M059J (cell line): ENCODE results near the gene IFI27L1. TPM values are rescaled to one million over a fixed set of nuclear protein-coding genes. Genes with fewer than 3 reads are reported as not detected.

Experiments used
- DNase-seq: peaks from one replicate; pipeline ENCODE4 v3.0.0-alpha.2; 2012; ENCODE audit warnings: low read depth
- total RNA-seq: library from RNA; depleted of rRNA; stranded (reverse); fragments of >200 nt; shearing (Covaris generic); gene quantifications from 2 replicates; pipeline ENCODE4 v1.2.3, GENCODE V29; 2014; rRNA removed

IFI27L1 gene
- total RNA-seq, 1 experiment from 2014 or later, result 18.7 TPM

DNA sequence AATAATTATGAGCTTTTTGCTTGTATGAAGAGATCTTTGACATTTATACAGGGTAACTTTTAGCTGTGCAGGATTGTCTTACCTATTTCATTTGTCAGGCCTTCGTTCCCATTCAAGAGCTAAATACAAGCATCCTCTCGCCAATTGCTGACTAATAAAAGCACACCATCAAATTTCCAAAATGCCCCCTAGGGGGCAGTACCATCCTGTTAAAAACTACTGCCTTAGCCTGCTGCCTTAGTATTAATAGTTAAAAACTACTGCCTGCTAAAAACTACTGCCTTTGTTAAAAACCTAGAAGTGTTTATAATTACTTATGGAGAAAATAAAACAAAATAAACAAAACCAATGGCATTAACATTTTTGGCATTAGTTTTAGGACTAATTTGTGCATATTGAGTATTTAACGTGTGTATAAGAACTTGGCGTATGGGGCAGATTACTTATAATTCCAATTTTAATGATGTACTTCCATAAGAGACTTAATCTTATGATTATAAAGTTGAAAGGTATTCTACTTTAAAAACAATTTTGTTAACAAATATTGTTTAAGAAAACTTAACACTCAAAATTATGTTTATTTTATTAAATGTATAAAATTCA is 51.3 kb downstream of the IFI27L1 start:
- peak; percentile 61 for DNase-seq

DNA sequence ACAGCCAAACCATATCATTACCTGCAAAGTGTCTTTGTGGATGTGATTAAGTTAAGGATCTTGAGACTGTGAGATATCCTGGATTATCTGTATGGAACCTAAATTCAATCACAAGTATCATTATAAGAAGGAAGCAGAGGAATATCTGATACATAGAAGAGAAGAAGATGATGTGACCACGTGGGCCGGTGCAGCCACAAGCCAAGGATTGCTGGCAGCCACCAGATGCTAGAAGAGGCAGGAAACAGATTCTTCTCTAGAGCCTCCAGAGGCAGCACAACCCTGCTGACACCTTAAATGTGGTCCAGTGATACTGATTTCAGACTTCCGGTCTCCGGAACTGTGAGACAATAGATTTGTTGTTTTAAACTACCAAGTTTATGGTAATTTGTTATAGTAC is 54.4 kb downstream of the IFI27L1 start:
- no peak for DNase-seq

DNA sequence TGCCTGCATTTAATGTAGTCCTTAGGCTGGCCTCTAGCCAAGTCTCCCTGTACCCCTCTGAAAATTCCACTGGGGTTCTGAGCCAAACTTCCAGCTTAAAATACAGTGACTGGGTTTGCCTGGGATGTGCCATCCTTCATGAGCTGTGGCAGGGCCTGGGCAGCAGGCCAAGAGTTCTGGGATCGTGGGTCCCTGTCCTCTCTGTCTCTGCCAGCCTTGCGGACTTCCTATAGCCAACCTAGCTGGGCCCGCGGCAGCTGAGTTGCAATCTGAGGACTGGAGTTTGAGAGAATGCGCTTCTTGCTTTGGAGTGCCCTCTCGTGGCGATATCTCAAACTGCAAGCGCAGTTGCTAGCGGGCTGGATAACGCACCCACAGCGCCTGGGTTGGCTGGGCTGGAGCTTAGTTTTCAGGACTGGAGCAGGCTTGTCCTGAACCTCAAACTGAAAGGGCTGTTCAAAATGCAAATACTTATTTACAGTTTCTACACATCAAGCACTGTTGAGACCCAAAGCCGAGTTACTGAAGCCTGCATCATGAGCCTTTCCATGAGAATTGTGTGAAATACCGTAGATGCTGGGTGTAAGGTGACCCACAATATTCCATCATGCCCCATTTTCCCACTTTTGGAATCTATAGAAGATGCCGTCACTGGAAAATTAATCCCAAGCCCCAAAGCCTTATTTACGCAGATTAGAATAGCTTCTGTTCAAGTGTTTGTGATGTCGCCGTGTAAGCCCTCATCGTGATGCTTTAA is 55.6 kb downstream of the IFI27L1 start:
- DNase-seq, result peak; percentile 72

DNA sequence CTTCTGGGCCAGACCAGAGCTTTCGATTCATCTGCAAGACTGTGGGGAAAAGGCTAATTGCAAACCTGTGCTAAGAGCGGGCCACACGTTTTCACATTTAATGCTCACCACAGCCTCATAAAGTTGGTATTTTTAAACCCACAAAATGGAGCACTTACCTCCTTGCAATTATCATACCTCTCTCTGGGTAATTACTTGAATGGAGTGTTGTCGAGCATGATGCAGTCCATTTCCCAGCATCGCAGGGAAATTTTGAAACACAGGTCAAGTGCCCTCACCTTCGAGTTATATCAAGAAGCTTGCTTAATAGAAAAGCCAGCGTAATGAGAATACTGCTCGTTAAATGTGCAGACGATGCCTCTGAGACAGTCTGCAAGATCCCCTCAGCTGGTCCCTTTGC is 57.1 kb downstream of the IFI27L1 start:
- DNase-seq, result no peak

DNA sequence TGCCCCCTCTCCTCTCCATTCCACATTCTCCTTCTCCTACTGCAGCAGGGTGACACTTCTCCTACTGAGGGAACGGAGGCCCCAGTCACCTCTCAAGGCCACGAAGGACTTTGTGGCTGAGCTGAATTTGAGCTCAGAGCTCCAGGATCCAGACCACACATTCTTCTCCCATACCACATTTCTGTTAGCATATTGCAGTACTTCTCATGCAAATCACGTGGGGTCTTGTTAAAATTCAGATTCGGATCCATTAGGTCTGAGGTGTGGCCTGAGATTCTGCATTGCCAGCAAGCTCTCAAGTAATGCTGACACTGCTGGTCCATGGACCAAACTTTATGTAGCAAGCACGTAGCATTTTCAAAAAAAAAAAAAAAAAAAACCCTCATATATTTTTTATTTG is 57.9 kb downstream of the IFI27L1 start:
- no peak for DNase-seq

DNA sequence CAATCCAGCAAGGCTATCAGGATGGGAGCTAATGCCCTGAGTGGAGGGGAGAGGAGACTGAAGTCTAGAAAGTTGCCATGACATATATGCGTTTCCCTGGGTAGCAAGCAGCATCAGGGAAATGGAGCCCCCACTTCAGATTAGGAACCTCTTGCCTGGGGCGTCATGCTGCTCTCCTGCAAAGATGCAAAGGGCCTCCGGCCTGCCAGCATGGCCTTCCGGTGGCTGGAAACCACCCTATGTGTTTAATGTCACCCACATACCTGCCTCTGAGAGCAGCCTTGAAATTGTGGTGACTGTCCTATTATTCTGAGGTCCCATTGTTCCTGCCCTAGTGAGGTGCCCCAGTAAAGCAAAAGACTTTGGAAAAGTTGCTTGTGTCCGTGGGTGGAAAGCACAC is 58.3 kb downstream of the IFI27L1 start:
- no peak for DNase-seq

DNA sequence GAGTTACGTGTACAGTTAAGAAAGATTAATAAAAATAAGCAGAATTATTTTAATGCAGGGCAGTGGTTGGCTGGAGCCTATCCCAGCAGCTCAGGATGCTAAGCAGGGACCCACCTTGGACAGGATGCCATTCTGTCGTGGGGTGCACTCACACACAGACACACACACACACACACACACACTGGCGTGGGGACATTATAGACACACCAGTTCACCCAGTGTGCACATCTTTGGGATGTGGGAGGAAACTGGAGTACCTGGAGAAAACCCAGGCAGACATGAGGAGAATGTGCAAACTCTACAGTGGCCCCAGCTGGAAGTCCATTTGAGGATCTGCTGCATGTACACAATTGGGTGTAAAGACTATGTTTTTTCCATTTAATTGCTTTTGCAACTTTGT is 61.1 kb downstream of the IFI27L1 start:
- no peak for DNase-seq

DNA sequence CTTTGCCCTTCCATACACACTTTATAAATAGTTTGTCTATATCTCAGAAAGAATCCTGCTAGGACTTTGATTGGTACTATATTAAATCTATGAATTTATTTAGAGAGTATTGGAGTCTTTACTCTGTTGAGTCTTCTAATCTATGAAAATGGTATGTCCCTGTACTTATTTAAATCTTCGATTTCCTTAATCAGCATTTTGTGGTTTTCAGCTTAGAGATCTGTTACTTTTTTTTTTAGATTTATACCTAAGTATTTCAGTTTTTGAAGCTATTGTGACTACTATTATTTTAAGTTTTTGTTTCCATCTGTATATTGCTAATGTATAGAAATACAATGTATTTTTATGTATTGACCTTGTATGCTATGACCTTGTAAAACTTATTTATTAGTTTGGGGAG is 61.7 kb downstream of the IFI27L1 start:
- DNase-seq, result no peak

DNA sequence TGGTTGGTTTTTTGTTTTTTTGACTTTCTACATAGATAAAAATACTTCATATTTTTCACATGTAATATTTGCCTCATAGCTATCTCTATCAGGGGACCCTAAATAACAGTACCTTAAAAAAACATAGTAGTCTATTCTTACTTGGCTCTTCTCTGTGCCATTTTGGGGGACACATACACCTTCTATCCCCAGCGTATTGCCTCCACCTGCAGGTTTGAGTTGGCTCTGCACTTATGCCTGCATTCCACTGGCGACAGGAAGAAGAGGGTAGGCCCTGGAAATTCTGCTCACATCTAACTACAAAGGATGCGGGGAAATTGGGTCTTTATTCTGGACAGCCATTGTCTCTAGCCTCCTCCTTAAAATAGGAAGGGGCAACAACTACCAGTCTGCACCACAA is 62.1 kb downstream of the IFI27L1 start:
- DNase-seq, result no peak

DNA sequence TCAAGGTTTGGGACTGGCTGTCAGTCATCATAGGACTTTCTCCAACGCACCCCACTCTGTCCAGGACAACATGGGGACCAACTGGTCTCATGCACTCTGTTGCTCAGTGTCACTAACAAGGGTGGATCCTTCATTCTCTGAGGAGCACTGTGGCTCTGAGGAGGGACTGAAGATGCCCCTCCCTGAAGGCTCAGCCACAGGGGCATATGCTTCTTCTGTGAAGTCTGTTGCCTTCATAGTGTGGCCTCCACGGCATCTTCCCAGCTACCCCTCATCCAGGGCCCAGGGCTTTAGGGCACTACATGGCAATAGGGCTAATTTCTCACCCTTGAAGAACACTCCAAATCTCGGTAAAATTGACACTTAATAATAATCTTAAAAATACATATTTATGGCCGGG is 62.6 kb downstream of the IFI27L1 start:
- no peak for DNase-seq

DNA sequence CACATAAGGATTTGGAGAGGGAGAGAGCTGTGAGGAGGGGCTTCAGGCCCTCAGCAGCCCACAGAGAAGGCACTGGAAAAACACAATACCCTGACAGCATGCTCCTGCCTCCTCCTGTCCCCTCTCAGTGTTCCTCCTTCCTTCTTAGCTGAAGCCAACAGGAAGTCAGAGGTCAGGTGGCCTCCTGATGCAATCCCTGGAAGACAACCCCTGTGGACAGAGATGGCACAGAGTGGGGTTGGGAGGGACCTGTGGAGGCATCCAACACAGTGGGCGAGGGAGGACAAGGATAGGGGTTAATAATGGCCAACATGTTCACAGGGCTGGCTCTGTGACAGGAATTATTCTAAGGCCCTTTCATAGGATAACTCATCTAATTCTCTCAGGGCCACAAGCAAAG is 63.7 kb downstream of the IFI27L1 start:
- no peak for DNase-seq

DNA sequence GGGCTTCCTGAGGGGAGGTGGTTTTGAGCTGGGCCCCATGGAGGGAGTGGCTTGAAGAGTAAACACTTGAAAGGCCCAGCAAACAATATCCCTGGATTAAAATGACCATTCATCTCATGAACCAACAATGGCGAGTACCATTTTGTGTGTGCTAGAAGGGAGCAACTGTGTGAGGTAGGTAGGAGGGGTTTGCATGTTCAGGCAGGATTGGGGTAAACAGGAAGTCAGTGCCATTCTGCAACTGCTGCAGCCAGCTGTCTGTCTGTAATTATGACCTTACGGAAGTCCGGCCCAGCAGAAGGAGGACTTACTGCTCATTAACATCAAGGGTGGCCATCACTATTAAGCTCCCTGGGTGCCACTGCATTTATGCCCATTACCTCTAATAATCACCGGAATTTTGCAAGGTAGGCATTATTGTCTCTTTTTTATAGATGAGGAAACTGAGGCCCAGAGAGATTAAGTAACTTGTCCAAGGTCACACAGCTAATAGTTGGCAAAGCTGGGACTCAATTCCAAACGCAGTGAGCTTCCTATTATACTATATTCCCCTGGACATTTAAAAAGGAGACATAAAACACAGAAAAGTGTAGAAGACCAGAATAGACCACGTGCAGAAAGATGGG is 64.9 kb downstream of the IFI27L1 start:
- no peak for DNase-seq

Other genes with a start within 250 kb of the IFI27L1 start
- gene FAM181A, start 154.0 kb upstream of the IFI27L1 start, total RNA-seq, result not detected in 2 replicates
- not detected in 2 replicates for gene ASB2, start 104.7 kb upstream of the IFI27L1 start, total RNA-seq
- not detected in 2 replicates for gene CCDC197, start 84.0 kb upstream of the IFI27L1 start, total RNA-seq
- gene OTUB2, start 55.0 kb upstream of the IFI27L1 start, total RNA-seq, result 0.57 and 0.91 TPM in 2 replicates
- 98.8 and 137 TPM in 2 replicates for gene DDX24, start 108 bp upstream of the IFI27L1 start, total RNA-seq
- gene IFI27, start 29.4 kb downstream of the IFI27L1 start, total RNA-seq, result 1,115 and 1,511 TPM in 2 replicates
- 76.5 and 135 TPM in 2 replicates for gene IFI27L2, start 48.3 kb downstream of the IFI27L1 start, total RNA-seq
- 0.15 and 0.99 TPM in 2 replicates for gene PPP4R4, start 93.0 kb downstream of the IFI27L1 start, total RNA-seq
- not detected in 2 replicates for gene SERPINA10, start 212.0 kb downstream of the IFI27L1 start, total RNA-seq
- gene SERPINA6, start 242.0 kb downstream of the IFI27L1 start, total RNA-seq, result 0.05 TPM in 1 of 2 replicates, not detected in the other